Loucy (cell line): ENCODE data around the gene RAPGEF2.

Experiments used
- EZH2phosphoT487 ChIP-seq: fragments of 200-600 bp; IDR thresholded peaks from 2 replicates; pipeline ENCODE4 v1.6.1; 2018; ENCODE audit warnings: antibody characterized with exemption, mild to moderate bottlenecking, moderate library complexity, borderline replicate concordance
- TF ChIP-seq, protein P1 (sequence below): fragments of 200-600 bp; sonication (generic); conservative IDR thresholded peaks from 2 replicates; pipeline ENCODE4 v1.5.1; 2014; ENCODE audit warnings: mild to moderate bottlenecking, antibody characterized with exemption, low read length

DNA sequence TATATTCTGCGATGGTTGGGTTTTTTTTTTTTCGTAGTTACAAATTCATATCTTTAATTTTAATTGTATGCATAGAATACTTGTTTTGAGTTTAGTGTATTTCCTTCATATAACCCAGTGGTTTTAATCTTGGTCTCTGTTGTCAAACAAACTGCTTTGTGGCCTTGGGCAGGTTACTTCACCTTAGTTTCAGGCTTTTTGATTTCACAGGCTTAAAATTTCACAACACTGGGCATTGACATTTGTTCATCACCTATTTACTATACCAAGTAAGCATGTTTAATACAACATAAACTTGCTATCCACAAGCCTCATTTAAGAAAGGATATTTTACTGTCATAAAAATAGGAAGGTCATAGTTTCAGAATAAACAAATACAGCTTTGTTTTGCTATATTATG is 14.7 kb downstream of the RAPGEF2 start:
- TF ChIP-seq, protein P1, sequence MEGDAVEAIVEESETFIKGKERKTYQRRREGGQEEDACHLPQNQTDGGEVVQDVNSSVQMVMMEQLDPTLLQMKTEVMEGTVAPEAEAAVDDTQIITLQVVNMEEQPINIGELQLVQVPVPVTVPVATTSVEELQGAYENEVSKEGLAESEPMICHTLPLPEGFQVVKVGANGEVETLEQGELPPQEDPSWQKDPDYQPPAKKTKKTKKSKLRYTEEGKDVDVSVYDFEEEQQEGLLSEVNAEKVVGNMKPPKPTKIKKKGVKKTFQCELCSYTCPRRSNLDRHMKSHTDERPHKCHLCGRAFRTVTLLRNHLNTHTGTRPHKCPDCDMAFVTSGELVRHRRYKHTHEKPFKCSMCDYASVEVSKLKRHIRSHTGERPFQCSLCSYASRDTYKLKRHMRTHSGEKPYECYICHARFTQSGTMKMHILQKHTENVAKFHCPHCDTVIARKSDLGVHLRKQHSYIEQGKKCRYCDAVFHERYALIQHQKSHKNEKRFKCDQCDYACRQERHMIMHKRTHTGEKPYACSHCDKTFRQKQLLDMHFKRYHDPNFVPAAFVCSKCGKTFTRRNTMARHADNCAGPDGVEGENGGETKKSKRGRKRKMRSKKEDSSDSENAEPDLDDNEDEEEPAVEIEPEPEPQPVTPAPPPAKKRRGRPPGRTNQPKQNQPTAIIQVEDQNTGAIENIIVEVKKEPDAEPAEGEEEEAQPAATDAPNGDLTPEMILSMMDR, result no peak
- no peak for TF ChIP-seq EZH2phosphoT487
